CD8-positive, alpha-beta memory T cell (primary cell): ENCODE data around the gene NUCKS1. TPM values are rescaled to one million over a fixed set of nuclear protein-coding genes. Genes with fewer than 3 reads are reported as not detected.
"Not testable (repeated sequence)": the region's sequence is repeated elsewhere in the genome, so short reads cannot be mapped to it uniquely, and the experiment has no call there.

ENCODE experiments used
- CTCF ChIA-PET: fragments of 350-600 bp; sonication (Branson Sonifier 250); formaldehyde crosslinking; loops from one replicate; lab custom pipeline; 2021; ENCODE audit warnings: antibody characterized with exemption; lab: Charles Lee
- POLR2A ChIA-PET: fragments of 350-600 bp; sonication (Branson Sonifier 250); formaldehyde crosslinking; loops from one replicate; lab custom pipeline; 2021; ENCODE audit warnings: antibody characterized with exemption; lab: Charles Lee
- DNase-seq, 5 donors: peaks; one replicate each; pipeline versions ENCODE4 v3.0.0 to v3.0.0-alpha.2; 2020 to 2022; ENCODE audit warnings: mixed read lengths in 1 of 5
- H3K27ac ChIP-seq: one replicate; pipeline ENCODE4 v1.7.0; 2013; ENCODE audit warnings: low read depth, mild to moderate bottlenecking, low read length, moderate library complexity
- H3K27me3 ChIP-seq: 2 replicates; pipeline ENCODE4 v1.7.0; 2013; ENCODE audit warnings: low read length, mild to moderate bottlenecking; ENCODE audit not compliant: insufficient read depth, poor library complexity, severe bottlenecking
- H3K36me3 ChIP-seq: 2 replicates; pipeline ENCODE4 v1.7.0; 2013; ENCODE audit warnings: mild to moderate bottlenecking, low read length, moderate library complexity; ENCODE audit not compliant: insufficient read depth
- H3K4me1 ChIP-seq: 2 replicates; pipeline ENCODE4 v1.7.0; 2013; ENCODE audit warnings: mild to moderate bottlenecking, low read length, moderate library complexity; ENCODE audit not compliant: insufficient read depth
- H3K4me3 ChIP-seq: 2 replicates; pipeline ENCODE4 v1.7.0; 2013; ENCODE audit warnings: mild to moderate bottlenecking, low read length
- H3K9me3 ChIP-seq: 2 replicates; pipeline ENCODE4 v1.7.0; 2013; ENCODE audit warnings: mild to moderate bottlenecking, low read length
- H3K27ac Mint-ChIP-seq, 8 donors: one replicate each; pipeline ENCODE4 v1.8.0; 2020 to 2021; ENCODE audit warnings: mixed read lengths in 8 of 8, mild to moderate bottlenecking in 6 of 8, inconsistent platforms in 3 of 8, moderate library complexity in 3 of 8
- H3K27me3 Mint-ChIP-seq, 2 donors: one replicate each; pipeline ENCODE4 v1.8.0; 2020 to 2021; ENCODE audit warnings: mixed read lengths in 2 of 2, mild to moderate bottlenecking in 1 of 2, moderate library complexity in 1 of 2
- H3K36me3 Mint-ChIP-seq, 3 donors: one replicate each; pipeline ENCODE4 v1.8.0; 2020 to 2021; ENCODE audit warnings: mixed read lengths in 3 of 3, inconsistent platforms in 1 of 3, mild to moderate bottlenecking in 1 of 3
- H3K4me1 Mint-ChIP-seq, 3 donors: one replicate each; pipeline ENCODE4 v1.8.0; 2020 to 2021; ENCODE audit warnings: mixed read lengths in 3 of 3, inconsistent platforms in 1 of 3, mild to moderate bottlenecking in 1 of 3
- H3K4me3 Mint-ChIP-seq, 7 donors: one replicate each; pipeline ENCODE4 v1.8.0; 2020 to 2021; ENCODE audit warnings: mixed read lengths in 7 of 7, mild to moderate bottlenecking in 6 of 7, moderate library complexity in 4 of 7, inconsistent platforms in 2 of 7
- H3K9me3 Mint-ChIP-seq, 5 donors: one replicate each; pipeline ENCODE4 v1.8.0; 2020 to 2022; ENCODE audit warnings: mixed read lengths in 5 of 5, mild to moderate bottlenecking in 3 of 5, moderate library complexity in 2 of 5, inconsistent platforms in 1 of 5
- polyA plus RNA-seq: library from polyadenylated mRNA; unstranded; fragments of 300-500 nt; fragmentation: Illumina TruSeq; gene quantifications from one replicate; pipeline ENCODE4 v1.2.3, GENCODE V29; 2021
- total RNA-seq, 2 experiments: library from RNA; stranded (reverse); gene quantifications; one replicate each; pipeline ENCODE4 v1.2.3, GENCODE V29; 2021

NUCKS1 gene
- total and polyA plus RNA-seq, 3 experiments from 2014 or later, result 18.9 to 202 (median 162) TPM

- no peak for DNase-seq
- H3K9me3 Mint-ChIP-seq, result no peaks in the 10 kb centered on the region
- POLR2A ChIA-PET, result interaction anchor here (1.2 kb wide), 1 partner anchor 14 kb away, joined by 3 read pairs; no protein-coding TSS in a partner anchor
These were observed 24.5 kb downstream of the NUCKS1 start for GRCh38 chr1:205725514-205725913.

GRCh38 chr1:205720740-205721139 is 29.2 kb downstream of the NUCKS1 start:
- H3K27me3 ChIP-seq, H3K9me3 Mint-ChIP-seq, POLR2A ChIA-PET, H3K4me3 Mint-ChIP-seq, H3K4me1 ChIP-seq, H3K27ac ChIP-seq, H3K4me3 ChIP-seq, H3K9me3 ChIP-seq, H3K27me3 Mint-ChIP-seq, DNase-seq: not testable (repeated sequence)
- Mint-ChIP-seq H3K27ac (peak overlapping the region in 3 of 8 donors; percentile 14 to 51 (median 51)), H3K4me1 (peaks cover 12 to 18% (median 17%) of the 10 kb centered on the region in 3 donors), H3K36me3 (peaks cover 15 to 83% (median 24%) of the 10 kb centered on the region in 3 donors)
- H3K36me3 ChIP-seq, result peaks cover 41% of the 10 kb centered on the region
- CTCF ChIA-PET, result interaction anchor here (0.9 to 7.0 kb wide), 3 partner anchors 9 to 129 kb away, joined by 3 to 40 read pairs (median 5); no protein-coding TSS in a partner anchor

More at GRCh38 chr1:205725514-205725913, 24.5 kb downstream of the NUCKS1 start:
- Histone ChIP-seq H3K27ac (no peak overlapping the region), H3K36me3 (peaks cover 14% of the 10 kb centered on the region), H3K27me3 (no peaks in the 10 kb centered on the region), H3K4me3 (no peak overlapping the region), H3K4me1 (no peaks in the 10 kb centered on the region), H3K9me3 (no peaks in the 10 kb centered on the region)
- Mint-ChIP-seq H3K27ac (peak overlapping the region in 1 of 8 donors; percentile 6), H3K27me3 (no peaks in the 10 kb centered on the region), H3K36me3 (peaks cover 4 to 72% (median 8%) of the 10 kb centered on the region in 3 donors), H3K4me1 (peaks cover 17 to 41% (median 33%) of the 10 kb centered on the region in 3 donors), H3K4me3 (no peak overlapping the region)
- CTCF ChIA-PET, result interaction anchor here (0.7 to 7.0 kb wide), 4 partner anchors 14 to 134 kb away, joined by 3 to 40 read pairs (median 3); no protein-coding TSS in a partner anchor

GRCh38 chr1:205719762-205720161 is 30.2 kb downstream of the NUCKS1 start:
- DNase-seq, result no peak
- Histone ChIP-seq H3K27ac (no peak overlapping the region), H3K36me3 (peaks cover 37% of the 10 kb centered on the region), H3K27me3 (no peaks in the 10 kb centered on the region), H3K9me3 (no peaks in the 10 kb centered on the region), H3K4me3 (no peak overlapping the region), H3K4me1 (no peaks in the 10 kb centered on the region)
- peaks cover 8 to 9% (median 8%) of the 10 kb centered on the region in 3 donors for H3K4me1 Mint-ChIP-seq
- peaks cover 15 to 83% (median 27%) of the 10 kb centered on the region in 3 donors for H3K36me3 Mint-ChIP-seq
- POLR2A ChIA-PET, result no interaction called here
- peaks cover 0 to 4% of the 10 kb centered on the region in 2 donors for H3K27me3 Mint-ChIP-seq
- peak overlapping the region in 2 of 8 donors; percentile 16 to 69 for H3K27ac Mint-ChIP-seq
- H3K4me3 Mint-ChIP-seq, result no peak overlapping the region
- H3K9me3 Mint-ChIP-seq, result no peaks in the 10 kb centered on the region
- CTCF ChIA-PET, result no interaction called here

- Histone ChIP-seq H3K9me3 (no peaks in the 10 kb centered on the region), H3K36me3 (peaks cover 37% of the 10 kb centered on the region), H3K27me3 (no peaks in the 10 kb centered on the region), H3K4me3 (no peak overlapping the region), H3K4me1 (no peaks in the 10 kb centered on the region), H3K27ac (no peak overlapping the region)
- no peak for DNase-seq
- CTCF ChIA-PET, result no interaction called here
- Mint-ChIP-seq H3K4me3 (no peak overlapping the region), H3K27me3 (peaks cover 0 to 4% of the 10 kb centered on the region in 2 donors), H3K36me3 (peaks cover 15 to 82% (median 27%) of the 10 kb centered on the region in 3 donors), H3K27ac (no peak overlapping the region), H3K4me1 (peaks cover 5 to 6% (median 5%) of the 10 kb centered on the region in 3 donors), H3K9me3 (no peaks in the 10 kb centered on the region)
- POLR2A ChIA-PET, result no interaction called here
These were observed 31.0 kb downstream of the NUCKS1 start for GRCh38 chr1:205719015-205719414.

GRCh38 chr1:205716371-205717132 is 33.4 kb downstream of the NUCKS1 start:
- ChIA-PET CTCF (no interaction called here), POLR2A (no interaction called here)
- Histone ChIP-seq H3K4me3 (no peak overlapping the region), H3K4me1 (no peaks in the 10 kb centered on the region), H3K27ac (no peak overlapping the region), H3K9me3 (no peaks in the 10 kb centered on the region), H3K27me3 (no peaks in the 10 kb centered on the region), H3K36me3 (peaks cover 33% of the 10 kb centered on the region)
- H3K27me3 Mint-ChIP-seq, result peaks cover 0 to 4% of the 10 kb centered on the region in 2 donors
- DNase-seq, result no peak
- no peak overlapping the region for H3K4me3 Mint-ChIP-seq
- H3K4me1 Mint-ChIP-seq, result peaks cover 0 to 3% (median 3%) of the 10 kb centered on the region in 3 donors
- no peaks in the 10 kb centered on the region for H3K9me3 Mint-ChIP-seq
- H3K36me3 Mint-ChIP-seq, result peaks cover 15 to 68% (median 27%) of the 10 kb centered on the region in 3 donors
- peak overlapping the region in 4 of 8 donors; percentile 25 to 53 (median 40) for H3K27ac Mint-ChIP-seq

- no peaks in the 10 kb centered on the region for H3K9me3 ChIP-seq
- POLR2A ChIA-PET, result no interaction called here
- peak overlapping the region in 4 of 8 donors; percentile 25 to 84 (median 39) for H3K27ac Mint-ChIP-seq
- H3K36me3 ChIP-seq, result peaks cover 31% of the 10 kb centered on the region
- peaks cover 12 to 61% (median 26%) of the 10 kb centered on the region in 3 donors for H3K36me3 Mint-ChIP-seq
- DNase-seq, result no peak
- CTCF ChIA-PET, result interaction anchor here (1.2 to 7.0 kb wide), 2 partner anchors 57 to 124 kb away, joined by 4 to 58 read pairs; no protein-coding TSS in a partner anchor
- no peaks in the 10 kb centered on the region for H3K27me3 ChIP-seq
- H3K9me3 Mint-ChIP-seq, result no peaks in the 10 kb centered on the region
- H3K4me1 Mint-ChIP-seq, result peaks cover 9 to 13% (median 10%) of the 10 kb centered on the region in 3 donors
- H3K27me3 Mint-ChIP-seq, result peaks cover 0 to 4% of the 10 kb centered on the region in 2 donors
- no peak overlapping the region for H3K4me3 Mint-ChIP-seq
- H3K4me3 ChIP-seq, result no peak overlapping the region
- H3K4me1 ChIP-seq, result peaks cover 4% of the 10 kb centered on the region
- H3K27ac ChIP-seq, result no peak overlapping the region
These were observed 34.4 kb downstream of the NUCKS1 start for GRCh38 chr1:205715628-205716027.

- Histone ChIP-seq H3K9me3 (no peaks in the 10 kb centered on the region), H3K4me3 (no peak overlapping the region), H3K36me3 (peaks cover 27% of the 10 kb centered on the region), H3K4me1 (peaks cover 4% of the 10 kb centered on the region), H3K27me3 (no peaks in the 10 kb centered on the region), H3K27ac (no peak overlapping the region)
- H3K27ac Mint-ChIP-seq, result peak overlapping the region in 3 of 8 donors; percentile 55 to 84 (median 68)
- H3K36me3 Mint-ChIP-seq, result peaks cover 7 to 55% (median 21%) of the 10 kb centered on the region in 3 donors
- H3K4me1 Mint-ChIP-seq, result peaks cover 9 to 14% (median 11%) of the 10 kb centered on the region in 3 donors
- CTCF ChIA-PET, result interaction anchor here (1.2 to 7.0 kb wide), 4 partner anchors 56 to 226 kb away, joined by 3 to 58 read pairs (median 5); partner anchors contain the start of gene ELK4
- peaks cover 0 to 4% of the 10 kb centered on the region in 2 donors for H3K27me3 Mint-ChIP-seq
- DNase-seq, result no peak
- POLR2A ChIA-PET, result interaction anchor here (1.2 kb wide), 1 partner anchor 60 kb away, joined by 4 read pairs; the partner anchor contains the start of gene RAB29
- no peak overlapping the region for H3K4me3 Mint-ChIP-seq
- no peaks in the 10 kb centered on the region for H3K9me3 Mint-ChIP-seq
These were observed 35.1 kb downstream of the NUCKS1 start for GRCh38 chr1:205714906-205715246.
